ENCODE measurements around the gene GALNT16.

DNA sequence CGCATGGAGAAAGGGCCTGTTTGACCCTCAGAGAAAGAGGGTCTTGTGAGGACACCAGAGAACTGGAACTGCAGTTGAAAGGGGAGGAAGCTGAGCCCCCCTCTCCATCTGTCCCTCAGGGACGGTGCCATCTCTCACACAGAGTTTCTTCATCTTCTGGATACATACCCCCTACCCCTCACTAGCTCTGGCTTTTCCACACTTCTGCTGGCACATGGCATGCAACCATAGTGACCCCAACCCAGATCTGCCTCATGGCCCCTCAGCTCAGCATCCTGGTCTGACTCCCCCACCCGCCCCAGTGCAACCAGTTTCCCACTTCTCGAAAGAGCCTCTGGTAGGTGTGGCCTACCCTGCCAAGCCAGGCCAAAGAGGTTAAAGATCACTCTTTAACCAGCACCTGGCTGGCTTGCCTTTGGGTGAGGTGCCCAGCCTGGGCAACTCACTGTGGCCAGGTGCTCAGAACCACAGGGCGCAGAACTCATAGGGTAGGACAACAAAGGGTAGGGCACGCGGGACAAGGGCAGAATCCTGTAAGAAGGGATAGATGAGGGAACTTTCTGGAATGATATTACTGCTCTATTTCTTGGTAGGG, 25.8 kb downstream of the GALNT16 start:
- TF ChIP-seq, protein P1, sequence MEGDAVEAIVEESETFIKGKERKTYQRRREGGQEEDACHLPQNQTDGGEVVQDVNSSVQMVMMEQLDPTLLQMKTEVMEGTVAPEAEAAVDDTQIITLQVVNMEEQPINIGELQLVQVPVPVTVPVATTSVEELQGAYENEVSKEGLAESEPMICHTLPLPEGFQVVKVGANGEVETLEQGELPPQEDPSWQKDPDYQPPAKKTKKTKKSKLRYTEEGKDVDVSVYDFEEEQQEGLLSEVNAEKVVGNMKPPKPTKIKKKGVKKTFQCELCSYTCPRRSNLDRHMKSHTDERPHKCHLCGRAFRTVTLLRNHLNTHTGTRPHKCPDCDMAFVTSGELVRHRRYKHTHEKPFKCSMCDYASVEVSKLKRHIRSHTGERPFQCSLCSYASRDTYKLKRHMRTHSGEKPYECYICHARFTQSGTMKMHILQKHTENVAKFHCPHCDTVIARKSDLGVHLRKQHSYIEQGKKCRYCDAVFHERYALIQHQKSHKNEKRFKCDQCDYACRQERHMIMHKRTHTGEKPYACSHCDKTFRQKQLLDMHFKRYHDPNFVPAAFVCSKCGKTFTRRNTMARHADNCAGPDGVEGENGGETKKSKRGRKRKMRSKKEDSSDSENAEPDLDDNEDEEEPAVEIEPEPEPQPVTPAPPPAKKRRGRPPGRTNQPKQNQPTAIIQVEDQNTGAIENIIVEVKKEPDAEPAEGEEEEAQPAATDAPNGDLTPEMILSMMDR (IDR thresholded peaks at IDR 0.05; ENCODE audit: low read depth, low read length): no peak
- no peak for TF ChIP-seq POLR2A (IDR thresholded peaks at IDR 0.05; ENCODE audit: extremely low read depth, insufficient read length)
- TF ChIP-seq, protein P2, sequence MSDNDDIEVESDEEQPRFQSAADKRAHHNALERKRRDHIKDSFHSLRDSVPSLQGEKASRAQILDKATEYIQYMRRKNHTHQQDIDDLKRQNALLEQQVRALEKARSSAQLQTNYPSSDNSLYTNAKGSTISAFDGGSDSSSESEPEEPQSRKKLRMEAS (IDR thresholded peaks at IDR 0.05; ENCODE audit: low read depth, low read length): no peak

Data from NB4 (cell line).